Endothelial cell of umbilical vein (primary cell): ENCODE data around the gene PF4V1. TPM values are rescaled to one million over a fixed set of nuclear protein-coding genes. Genes with fewer than 3 reads are reported as not detected.

ENCODE experiments used
- BruUV-seq: library from RNA; stranded (reverse); fragments of 400-500 nt; replicated peaks from 2 replicates; lab custom pipeline; 2021; lab: Mats Ljungman, UMichigan
- CTCF ChIA-PET: fragments of 300-600, 350-600 bp; sonication (Branson Sonifier 250); formaldehyde crosslinking; loops from one replicate; lab custom pipeline; 2021; ENCODE audit warnings: antibody characterized with exemption, inconsistent platforms; lab: Charles Lee
- POLR2A ChIA-PET: fragments of 300-600, 350-600 bp; sonication (Branson Sonifier 250); formaldehyde crosslinking; loops from one replicate; lab custom pipeline; 2021; ENCODE audit warnings: antibody characterized with exemption, inconsistent platforms; lab: Charles Lee
- DNase-seq: peaks from one replicate; pipeline ENCODE4 v3.0.0-alpha.2; 2011; ENCODE audit warnings: low read depth, low spot score
- FAIRE-seq: peaks from 2 replicates; lab custom pipeline; 2011; peaks lifted over from hg19 to GRCh38; lab: Jason Lieb, UNC
- H2AFZ ChIP-seq: 2 replicates; pipeline ENCODE4 v1.6.0; 2012; ENCODE audit warnings: low read depth, low read length, control low read depth, inconsistent platforms
- H3K27ac ChIP-seq: 2 replicates; pipeline ENCODE4 v1.5.1; 2011; ENCODE audit warnings: low read depth, mild to moderate bottlenecking, control low read depth, low read length, moderate library complexity; ENCODE audit not compliant: insufficient read depth
- H3K27me3 ChIP-seq, 2 experiments: 2 replicates each; pipeline versions ENCODE4 v1.6.0 to v1.6.1; 2011; ENCODE audit warnings: low read length in 2 of 2, mixed read lengths in 1 of 2; ENCODE audit not compliant: control insufficient read depth in 2 of 2, insufficient read depth in 2 of 2
- H3K36me3 ChIP-seq, 2 experiments: 2 replicates in 1 of 2; 3 replicates in 1 of 2; pipeline ENCODE4 v1.5.1; 2011; ENCODE audit warnings: low read length in 2 of 2, mild to moderate bottlenecking in 1 of 2, moderate library complexity in 1 of 2; ENCODE audit not compliant: control insufficient read depth in 2 of 2, insufficient read depth in 2 of 2; ENCODE audit errors: extremely low read depth in 1 of 2
- H3K4me1 ChIP-seq: 3 replicates; pipeline ENCODE4 v1.5.1; 2011; ENCODE audit warnings: mild to moderate bottlenecking, low read length; ENCODE audit not compliant: control insufficient read depth, insufficient read depth; ENCODE audit errors: extremely low read depth
- H3K4me2 ChIP-seq: 2 replicates; pipeline ENCODE4 v1.6.1; 2011; ENCODE audit warnings: low read length, control low read depth, mixed read lengths; ENCODE audit not compliant: insufficient read depth
- H3K4me3 ChIP-seq, 3 experiments: fragments of 200-600 bp in 1 of 3; sonication (generic), shearing (Covaris generic) in 1 of 3; replicated peaks in 1 of 3; 2 replicates each; pipeline ENCODE4 v1.5.1; 2011 to 2016; ENCODE audit warnings: control low read depth in 3 of 3, low read length in 3 of 3, mild to moderate bottlenecking in 2 of 3, inconsistent platforms in 1 of 3, low read depth in 1 of 3, moderate library complexity in 1 of 3; ENCODE audit not compliant: insufficient read depth in 1 of 3
- H3K79me2 ChIP-seq: 2 replicates; pipeline ENCODE4 v1.6.0; 2012; ENCODE audit warnings: low read length, inconsistent platforms; ENCODE audit not compliant: control insufficient read depth, insufficient read depth
- H3K9ac ChIP-seq: replicated peaks from 2 replicates; pipeline ENCODE3; 2011; ENCODE audit warnings: low read length, control low read depth; ENCODE audit not compliant: insufficient read depth; ENCODE audit errors: extremely low read depth
- H3K9me1 ChIP-seq: replicated peaks from 3 replicates; pipeline ENCODE4 v1.6.0; 2011; ENCODE audit warnings: mild to moderate bottlenecking, low read length; ENCODE audit not compliant: control insufficient read depth, insufficient read depth; ENCODE audit errors: extremely low read depth
- H3K9me3 ChIP-seq: replicated peaks from 2 replicates; pipeline ENCODE4 v1.5.1; 2012; ENCODE audit warnings: low read length, inconsistent platforms; ENCODE audit not compliant: control insufficient read depth, insufficient read depth
- H4K20me1 ChIP-seq: replicated peaks from 2 replicates; pipeline ENCODE3; 2011; ENCODE audit warnings: mild to moderate bottlenecking, low read length; ENCODE audit not compliant: control insufficient read depth, insufficient read depth; ENCODE audit errors: extremely low read depth
- CTCF ChIP-seq, 2 donors: IDR thresholded peaks; 1 replicate in 1 of 2; 2 replicates in 1 of 2; pipeline ENCODE4 v1.5.1; 2011; ENCODE audit warnings: low read length in 2 of 2, mild to moderate bottlenecking in 2 of 2, moderate library complexity in 2 of 2, control low read depth in 1 of 2, inconsistent platforms in 1 of 2, low read depth in 1 of 2; ENCODE audit not compliant: insufficient read depth in 1 of 2; ENCODE audit errors: extremely low read depth in 1 of 2
- EZH2 ChIP-seq: IDR thresholded peaks from 2 replicates; pipeline ENCODE4 v1.6.1; 2012; ENCODE audit warnings: borderline replicate concordance, low read depth, mild to moderate bottlenecking, moderate library complexity, low read length, inconsistent platforms; ENCODE audit not compliant: severe bottlenecking
- FOS ChIP-seq: IDR thresholded peaks from 2 replicates; pipeline ENCODE4 v1.6.1; 2011; ENCODE audit warnings: mild to moderate bottlenecking, low read length, moderate library complexity, borderline replicate concordance; ENCODE audit not compliant: insufficient read depth
- GATA2 ChIP-seq: IDR thresholded peaks from 2 replicates; pipeline ENCODE4 v1.7.0; 2011; ENCODE audit warnings: low read depth, mild to moderate bottlenecking, moderate library complexity, mixed read lengths, low read length; ENCODE audit not compliant: insufficient read length, insufficient read depth
- MAX ChIP-seq: IDR thresholded peaks from 2 replicates; pipeline ENCODE4 v1.6.1; 2011; ENCODE audit not compliant: insufficient read depth, insufficient read length
- MYC ChIP-seq: IDR thresholded peaks from one replicate; pipeline ENCODE4 v1.6.1; 2011; ENCODE audit warnings: mild to moderate bottlenecking, low read depth, low read length
- POLR2A ChIP-seq: IDR thresholded peaks from 2 replicates; pipeline ENCODE4 v1.6.1; 2012; ENCODE audit warnings: low read depth, mild to moderate bottlenecking, control low read depth, low read length
- POLR2AphosphoS5 ChIP-seq: IDR thresholded peaks from 2 replicates; pipeline ENCODE4 v1.6.1; 2012; ENCODE audit warnings: low read depth, mild to moderate bottlenecking, control low read depth, low read length, moderate library complexity; ENCODE audit not compliant: insufficient read depth
- dilution Hi-C: fragments of 300-500 bp; cut with MboI; formaldehyde crosslinking; loops from one replicate; pipeline ENCODE4 v1.15.0; 2019; ENCODE audit warnings: low sequenced_read_pairs; ENCODE audit not compliant: extremely low pct_ligation_motif_present
- intact Hi-C: fragments of 100-400 bp; cut with micrococcal nuclease; formaldehyde crosslinking; loops from one replicate; pipeline ENCODE4 v1.10.0; 2022
- polyA plus RNA-seq, 4 experiments: library from polyadenylated mRNA; depleted of rRNA in 3 of 4; stranded (reverse) in 3 of 4; unstranded in 1 of 4; fragments of >200 nt; gene quantifications; 2 replicates each; pipeline versions ENCODE4 v1.2.1 to v1.2.3, GENCODE V29; 2011 to 2012; ENCODE audit warnings: missing spikeins in 1 of 4
- total RNA-seq: library from RNA; stranded (reverse); gene quantifications from 2 replicates; pipeline ENCODE4 v1.2.3, GENCODE V29; 2021

The PF4V1 gene
- total and polyA plus RNA-seq, 2 donors (not counting 3 experiments of a cell fraction or from before 2014, with no cell fraction given): not detected

- TF ChIP-seq MAX (no peak), CTCF (IDR thresholded peaks at IDR 0.05; ENCODE audit: extremely low read depth in 1 of 2, insufficient read depth in 1 of 2, low read depth in 1 of 2, low read length in 2 of 2) (no peak), FOS (no peak), EZH2 (no peak), MYC (no peak), GATA2 (no peak), POLR2AphosphoS5 (no peak), POLR2A (no peak)
- no peaks in the 10 kb centered on the region for H4K20me1 ChIP-seq
- H3K9me3 ChIP-seq: no peaks in the 10 kb centered on the region
- no peak for DNase-seq
- peaks cover 30% of the 10 kb centered on the region for H3K4me1 ChIP-seq
- no peak overlapping the region for H2AFZ ChIP-seq
- no peak for FAIRE-seq
- intact Hi-C loops (loop anchor here (5.0 kb wide), 1 partner anchor 183 kb away; no protein-coding TSS in a partner anchor), dilution Hi-C loops (no loop called here)
- ChIA-PET POLR2A (no interaction called here), CTCF (interaction anchor here (1.0 to 2.2 kb wide), 7 partner anchors 8 to 115 kb away, joined by 3 to 11 read pairs (median 3); partner anchors contain the start of genes CXCL8 and PF4V1)
- no TSS peak for BruUV-seq
- peak overlapping the region; percentile 70 for H3K4me2 ChIP-seq
- H3K9ac ChIP-seq: no peak overlapping the region
- H3K27ac ChIP-seq: peak overlapping the region; percentile 46
- H3K9me1 ChIP-seq: no peaks in the 10 kb centered on the region
- no peaks in the 10 kb centered on the region for H3K27me3 ChIP-seq
- no peak overlapping the region for H3K4me3 ChIP-seq
- H3K79me2 ChIP-seq: no peaks in the 10 kb centered on the region
- no peaks in the 10 kb centered on the region for H3K36me3 ChIP-seq
Observed at GRCh38 chr4:73844806-73845205, 8.3 kb upstream of the PF4V1 start.
